PC-3 (cell line): ENCODE measurements around the gene CXCL10.
"Not testable (repeated sequence)": the region's sequence is repeated elsewhere in the genome, so short reads cannot be mapped to it uniquely, and the experiment has no call there.

ENCODE experiments used
- EZH2 ChIP-seq: fragments of 300-600 bp; sonication (generic); IDR thresholded peaks from one replicate; pipeline ENCODE4 v1.6.1; 2017; ENCODE audit warnings: antibody characterized with exemption, mild to moderate bottlenecking, low read length; ENCODE audit not compliant: unreplicated experiment
- TF ChIP-seq, protein P1 (sequence below): fragments of 300-600 bp; sonication (generic); conservative IDR thresholded peaks from 2 replicates; pipeline ENCODE4 v1.5.1; 2017; ENCODE audit warnings: antibody characterized with exemption, low read depth, mild to moderate bottlenecking, low read length

DNA sequence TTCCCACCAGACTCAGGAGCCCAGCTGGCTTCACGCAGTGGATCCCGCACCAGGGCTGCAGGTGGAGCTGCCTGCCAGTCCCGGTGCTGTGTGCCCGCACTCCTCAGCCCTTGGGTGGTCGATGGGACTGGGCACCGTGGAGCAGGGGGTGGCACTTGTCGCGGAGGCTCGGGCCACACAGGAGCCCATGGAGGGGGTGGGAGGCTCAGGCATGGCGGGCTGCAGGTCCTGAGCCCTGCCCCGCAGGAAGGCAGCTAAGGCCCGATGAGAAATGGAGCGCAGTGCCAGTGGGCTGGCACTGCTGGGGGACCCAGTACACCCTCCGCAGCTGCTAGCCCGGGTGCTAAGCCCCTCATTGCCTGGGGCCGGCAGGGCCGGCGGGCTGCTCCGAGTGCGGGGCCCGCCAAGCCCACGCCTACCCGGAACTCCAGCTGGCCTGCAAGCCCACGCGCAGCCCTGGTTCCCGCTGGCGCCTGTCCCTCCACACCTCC is 27.3 kb upstream of the CXCL10 start:
- TF ChIP-seq, protein P1, sequence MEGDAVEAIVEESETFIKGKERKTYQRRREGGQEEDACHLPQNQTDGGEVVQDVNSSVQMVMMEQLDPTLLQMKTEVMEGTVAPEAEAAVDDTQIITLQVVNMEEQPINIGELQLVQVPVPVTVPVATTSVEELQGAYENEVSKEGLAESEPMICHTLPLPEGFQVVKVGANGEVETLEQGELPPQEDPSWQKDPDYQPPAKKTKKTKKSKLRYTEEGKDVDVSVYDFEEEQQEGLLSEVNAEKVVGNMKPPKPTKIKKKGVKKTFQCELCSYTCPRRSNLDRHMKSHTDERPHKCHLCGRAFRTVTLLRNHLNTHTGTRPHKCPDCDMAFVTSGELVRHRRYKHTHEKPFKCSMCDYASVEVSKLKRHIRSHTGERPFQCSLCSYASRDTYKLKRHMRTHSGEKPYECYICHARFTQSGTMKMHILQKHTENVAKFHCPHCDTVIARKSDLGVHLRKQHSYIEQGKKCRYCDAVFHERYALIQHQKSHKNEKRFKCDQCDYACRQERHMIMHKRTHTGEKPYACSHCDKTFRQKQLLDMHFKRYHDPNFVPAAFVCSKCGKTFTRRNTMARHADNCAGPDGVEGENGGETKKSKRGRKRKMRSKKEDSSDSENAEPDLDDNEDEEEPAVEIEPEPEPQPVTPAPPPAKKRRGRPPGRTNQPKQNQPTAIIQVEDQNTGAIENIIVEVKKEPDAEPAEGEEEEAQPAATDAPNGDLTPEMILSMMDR = not testable (repeated sequence)
- TF ChIP-seq EZH2 = not testable (repeated sequence)
